NCI-H2029 treated with DMSO at 0.1 percent for 48 hours (cell line): ENCODE measurements around the gene ISL1.
A peak's percentile ranks its signal among the peaks of the same experiment; 100 is the strongest.

Experiments used
- DNase-seq: peaks from one replicate; lab custom pipeline; 2025; lab: John Stamatoyannopoulos, UW

ISL1 gene

DNA sequence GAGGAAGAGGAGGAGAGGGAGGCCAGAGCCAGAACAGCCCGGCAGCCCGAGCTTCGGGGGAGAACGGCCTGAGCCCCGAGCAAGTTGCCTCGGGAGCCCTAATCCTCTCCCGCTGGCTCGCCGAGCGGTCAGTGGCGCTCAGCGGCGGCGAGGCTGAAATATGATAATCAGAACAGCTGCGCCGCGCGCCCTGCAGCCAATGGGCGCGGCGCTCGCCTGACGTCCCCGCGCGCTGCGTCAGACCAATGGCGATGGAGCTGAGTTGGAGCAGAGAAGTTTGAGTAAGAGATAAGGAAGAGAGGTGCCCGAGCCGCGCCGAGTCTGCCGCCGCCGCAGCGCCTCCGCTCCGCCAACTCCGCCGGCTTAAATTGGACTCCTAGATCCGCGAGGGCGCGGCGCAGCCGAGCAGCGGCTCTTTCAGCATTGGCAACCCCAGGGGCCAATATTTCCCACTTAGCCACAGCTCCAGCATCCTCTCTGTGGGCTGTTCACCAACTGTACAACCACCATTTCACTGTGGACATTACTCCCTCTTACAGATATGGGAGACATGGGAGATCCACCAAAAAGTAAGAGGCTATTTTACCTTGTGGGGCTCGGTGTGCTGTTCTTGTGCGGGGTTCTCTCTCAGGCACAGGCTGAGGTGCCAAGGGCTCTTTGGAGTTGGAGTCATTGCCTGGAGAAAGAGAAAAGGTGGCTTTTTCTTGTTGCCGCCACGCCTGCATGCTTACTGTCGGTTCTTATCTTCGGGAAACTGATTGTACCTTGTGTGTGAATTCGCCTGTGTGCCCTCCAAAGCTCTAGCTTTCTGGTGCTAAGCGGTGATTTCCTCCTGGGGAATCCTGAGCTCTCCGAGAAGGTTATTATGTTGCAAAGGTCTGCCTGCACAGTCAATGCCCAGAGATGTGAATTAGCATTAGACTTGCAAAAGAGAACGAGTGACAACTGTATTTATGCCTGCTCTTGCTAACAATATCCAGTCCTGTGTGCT lies at the start of gene ISL1:
TSS of gene ISL1 (plus strand) at position 318 of the 991 bp plus-strand sequence. CDS start at position 542, 224 bp downstream.
- DNase-seq = peak; percentile 57

DNA sequence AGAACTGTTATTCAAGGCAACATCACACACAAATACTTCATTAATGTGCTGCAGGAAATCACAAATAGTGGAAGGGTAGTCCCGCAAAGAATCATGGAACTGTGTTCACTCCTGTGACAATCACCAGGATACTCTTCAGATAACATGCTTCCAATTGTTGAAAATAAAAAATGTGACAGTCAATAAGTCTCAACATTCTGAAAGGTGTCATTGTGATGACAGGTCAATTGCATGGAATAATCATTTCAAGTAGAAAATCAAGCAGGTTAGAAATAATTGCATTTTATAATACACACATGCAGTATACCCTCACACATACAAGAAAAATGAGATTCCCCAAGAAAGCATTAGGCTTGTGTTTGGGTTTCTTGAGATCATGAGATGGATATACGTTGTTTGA lies 46.4 kb upstream of the ISL1 start:
- no peak for DNase-seq

DNA sequence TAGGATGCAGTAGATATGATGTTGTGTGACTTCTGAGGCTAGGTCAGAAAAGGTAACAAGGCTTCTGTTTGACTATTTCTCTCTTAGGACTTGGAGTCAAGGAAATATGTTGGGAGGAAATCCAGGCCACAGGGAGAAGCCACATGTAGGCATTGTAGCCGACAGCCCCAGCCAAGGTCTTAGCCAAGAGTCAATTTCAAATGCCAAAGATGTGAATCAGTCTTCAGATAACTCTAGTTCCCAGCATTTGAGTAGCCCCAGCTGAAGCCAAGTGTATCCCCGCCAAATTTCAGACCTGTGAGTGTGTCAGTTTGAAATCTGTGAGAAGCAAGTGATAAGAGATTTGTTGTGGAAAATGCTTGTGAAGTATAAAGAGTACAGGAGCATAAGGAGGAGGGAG lies 38.1 kb upstream of the ISL1 start:
- DNase-seq = no peak

DNA sequence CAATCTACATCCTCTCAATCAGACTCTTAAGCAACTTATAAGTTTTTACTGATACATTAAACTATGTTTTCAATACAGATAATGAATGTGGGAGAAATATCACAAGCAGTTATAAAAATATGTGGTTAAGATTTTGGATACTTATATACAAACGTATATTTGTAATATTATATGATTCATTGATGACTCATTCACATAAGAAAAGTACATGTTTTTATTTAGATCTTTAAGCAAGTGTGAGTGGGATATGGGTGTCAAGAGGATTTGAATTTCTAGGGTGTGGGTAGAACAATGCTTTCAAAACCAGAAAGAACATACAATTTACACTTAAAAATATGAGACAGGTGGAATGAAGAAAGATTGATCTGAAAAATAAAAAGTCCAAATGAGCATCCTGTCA lies 36.1 kb upstream of the ISL1 start:
- DNase-seq = no peak

DNA sequence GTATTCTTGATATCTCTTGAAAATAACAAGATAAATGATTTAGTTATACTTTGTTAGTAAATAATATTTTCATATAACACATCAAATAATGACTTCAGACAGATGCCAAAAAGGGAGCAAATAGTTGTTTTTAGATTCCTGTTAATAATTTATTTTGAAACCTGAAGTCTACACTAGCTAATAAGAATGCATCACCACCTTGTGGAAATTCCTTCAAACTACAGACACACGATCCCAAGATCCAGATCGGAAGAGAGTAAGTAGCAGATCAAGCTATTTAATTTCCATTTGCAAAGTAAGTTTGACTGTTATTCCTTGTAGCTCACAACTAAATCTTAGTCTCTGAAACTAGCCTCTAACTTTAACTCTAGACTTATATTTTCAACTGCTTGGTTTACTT lies 35.5 kb upstream of the ISL1 start:
- no peak for DNase-seq

DNA sequence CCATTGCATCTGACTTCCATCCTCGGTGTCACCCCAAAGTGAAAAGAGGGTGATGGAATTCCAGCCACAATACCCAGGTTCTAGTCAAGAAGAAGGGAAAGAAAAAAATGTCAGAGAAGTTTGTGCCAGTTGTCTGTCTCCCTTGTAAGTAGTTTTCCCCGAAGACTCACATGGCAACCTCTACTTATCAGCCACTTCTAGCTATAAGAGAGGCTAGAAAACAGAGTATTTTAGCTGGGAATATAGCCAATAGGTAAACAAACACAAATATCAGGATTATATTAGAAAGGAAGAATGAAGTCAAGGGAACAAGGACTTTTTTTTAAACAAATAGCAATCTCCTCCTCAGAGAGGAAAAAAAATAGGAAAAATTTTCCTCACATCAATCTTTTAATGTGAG lies 12.2 kb upstream of the ISL1 start:
- DNase-seq = peak; percentile 49

DNA sequence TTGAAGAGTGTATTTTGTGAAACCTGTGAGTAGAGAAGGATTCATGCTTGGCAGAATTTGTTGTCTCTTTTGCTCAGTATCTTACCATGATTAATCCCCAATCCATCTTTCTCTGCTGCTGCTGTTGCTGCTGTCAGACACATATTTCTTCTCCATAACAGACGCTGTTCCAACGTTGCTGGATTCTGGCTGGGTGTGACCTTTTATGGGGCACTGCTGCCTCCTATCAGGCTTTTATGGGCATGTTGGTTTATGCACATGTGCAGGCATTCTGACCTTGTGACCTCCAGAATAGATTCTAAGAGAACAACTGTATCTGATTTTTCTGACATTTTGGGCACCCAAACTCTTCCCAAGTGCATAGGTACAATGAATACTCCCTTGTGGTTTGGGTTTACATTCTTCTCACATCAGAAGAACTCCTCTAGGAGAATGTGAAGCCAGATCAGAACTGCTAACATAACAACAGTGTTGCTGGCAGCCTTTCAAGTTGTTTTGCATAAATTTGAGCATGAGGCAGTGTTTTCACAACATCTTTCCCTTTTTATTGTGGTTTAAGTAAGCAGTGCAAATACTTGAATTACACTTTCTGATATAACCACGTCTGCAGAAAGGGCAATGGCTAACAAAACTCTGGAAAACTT lies 9.2 kb upstream of the ISL1 start:
- no peak for DNase-seq

DNA sequence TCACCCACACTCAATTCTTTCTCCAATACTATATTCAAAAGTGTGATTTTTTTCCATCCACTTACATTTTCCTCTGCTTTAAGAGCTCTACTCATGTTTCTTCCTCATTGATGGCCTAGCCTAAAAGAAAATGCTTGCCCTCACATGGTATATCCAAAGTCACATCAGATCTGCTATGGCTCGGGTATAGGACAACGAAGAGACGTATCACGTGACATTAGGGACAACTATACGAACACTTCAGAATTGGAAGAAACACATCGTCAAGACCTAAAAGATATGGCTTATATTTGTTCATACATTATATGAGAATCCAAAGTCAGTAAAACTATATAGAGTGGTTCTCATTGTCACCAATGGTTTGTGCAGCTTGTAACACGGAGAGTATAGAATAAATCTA lies 8.2 kb upstream of the ISL1 start:
- no peak for DNase-seq

DNA sequence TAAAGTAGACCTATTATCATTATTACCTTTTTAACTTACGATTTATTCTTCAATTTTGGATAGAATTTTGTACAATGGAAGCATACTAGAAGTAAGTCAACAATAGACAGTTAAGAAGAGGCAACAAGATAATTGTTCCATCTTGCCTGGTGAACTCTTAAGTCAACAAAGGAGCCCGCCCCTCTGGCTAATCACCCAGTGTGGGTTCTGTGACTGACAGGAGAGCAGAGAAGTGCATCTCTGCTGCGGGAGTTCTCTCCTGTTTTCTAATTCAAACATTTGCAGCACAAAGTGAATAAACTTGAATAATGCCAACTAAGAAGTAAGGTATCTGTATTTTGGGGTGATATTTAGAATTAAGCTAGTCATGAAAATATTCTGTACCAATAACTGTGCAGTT lies 6.7 kb upstream of the ISL1 start:
- no peak for DNase-seq

DNA sequence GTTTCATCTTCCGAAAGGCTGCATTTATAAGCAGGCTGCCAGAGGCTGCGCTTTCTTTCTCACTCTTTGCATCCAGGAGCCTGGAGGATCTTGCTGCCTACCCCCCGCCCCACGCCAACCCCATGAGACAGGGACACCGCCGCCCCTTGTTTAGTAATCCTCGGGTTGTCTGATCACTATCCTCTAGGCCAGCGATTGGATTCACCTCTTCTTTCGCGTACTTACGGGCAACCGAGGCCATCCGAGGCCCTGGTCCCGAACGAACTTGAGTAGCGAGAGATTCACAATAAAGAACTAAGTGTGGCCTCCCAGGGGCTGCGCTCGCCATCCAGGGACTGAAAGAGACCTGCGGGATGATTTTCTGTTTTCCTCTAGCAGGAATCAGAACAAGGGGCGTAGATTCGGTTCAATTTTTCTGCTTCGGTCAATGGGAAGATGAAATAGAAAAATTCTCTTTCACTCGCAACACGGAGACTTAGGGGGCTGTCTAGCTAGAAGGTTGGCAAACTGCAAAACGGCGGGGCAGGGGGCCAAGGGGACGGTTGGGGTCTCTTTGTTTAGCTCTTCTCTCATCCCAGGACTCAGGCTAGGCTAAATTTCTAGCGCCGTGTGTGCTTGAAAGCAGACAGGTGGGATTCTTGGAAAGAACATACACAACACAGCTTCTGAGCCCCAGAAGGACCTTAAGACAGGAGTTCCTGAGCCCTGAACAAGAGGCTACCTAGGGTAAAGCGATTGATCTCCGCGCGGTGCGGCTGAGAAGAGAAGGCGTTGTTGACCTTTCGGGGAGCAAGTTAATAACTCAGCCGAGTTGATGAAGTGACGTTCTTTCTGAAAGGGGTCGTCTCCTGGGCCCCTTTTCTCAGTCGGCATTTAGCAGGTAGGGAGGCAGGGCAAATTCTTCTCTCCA lies 5.8 kb upstream of the ISL1 start:
- DNase-seq = no peak

DNA sequence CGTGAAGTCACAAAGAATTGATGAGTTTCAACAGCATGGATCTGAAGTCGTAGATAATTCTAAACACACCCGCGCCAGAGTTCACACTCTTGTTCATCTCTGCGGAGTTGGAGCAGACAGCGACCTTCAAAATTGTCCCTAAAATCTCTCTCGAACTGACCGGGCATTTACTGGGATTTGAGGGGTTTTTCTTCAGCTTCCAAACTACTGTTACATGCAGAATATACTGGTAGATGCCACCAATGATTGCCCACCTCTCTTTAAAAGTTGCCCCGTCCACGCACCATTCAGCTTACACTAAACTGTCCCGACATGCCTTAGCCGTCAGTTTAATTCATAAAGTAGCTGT lies 5.2 kb upstream of the ISL1 start:
- no peak for DNase-seq

DNA sequence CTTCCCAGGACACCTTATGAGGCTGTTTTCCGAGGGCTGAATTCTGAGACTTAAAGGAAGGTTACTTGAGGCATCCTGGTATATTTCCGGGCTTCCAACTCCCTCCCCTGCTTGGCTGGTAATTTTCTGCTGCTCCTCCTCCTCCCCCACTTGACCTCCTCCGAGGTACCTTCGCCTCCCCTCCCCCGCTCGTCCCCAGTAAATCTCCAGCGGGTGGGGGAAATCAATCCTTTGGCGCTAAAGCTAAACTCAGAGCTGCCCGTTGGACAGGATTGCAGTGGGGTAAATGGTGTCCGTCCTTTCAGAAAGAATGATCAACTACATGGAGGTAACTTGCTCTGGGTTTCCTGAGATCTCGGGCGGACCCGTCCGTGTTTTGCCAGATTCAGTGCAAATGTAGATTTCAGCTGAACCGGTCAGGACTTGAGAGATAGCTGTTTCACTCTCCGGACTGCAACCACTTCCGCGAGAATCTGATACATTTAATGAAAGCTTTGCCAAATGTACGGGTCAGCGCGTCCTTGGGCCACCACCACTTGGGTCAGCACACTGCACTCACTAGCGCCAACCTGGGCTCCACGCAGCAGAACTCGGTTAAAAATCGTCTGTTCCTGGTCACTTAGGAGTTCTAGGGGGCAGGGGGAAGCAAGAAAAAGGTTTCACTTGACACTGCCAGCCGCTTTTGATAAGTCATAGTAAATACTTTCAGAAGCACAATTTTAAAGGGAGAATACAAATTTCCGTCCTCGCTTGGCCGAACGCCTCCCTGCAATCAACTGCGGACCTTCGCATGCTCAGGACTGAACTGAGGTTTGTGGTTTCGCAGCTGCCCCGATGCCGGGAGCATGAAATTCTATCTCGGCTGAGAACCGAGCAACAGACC lies 4.6 kb upstream of the ISL1 start:
- no peak for DNase-seq

DNA sequence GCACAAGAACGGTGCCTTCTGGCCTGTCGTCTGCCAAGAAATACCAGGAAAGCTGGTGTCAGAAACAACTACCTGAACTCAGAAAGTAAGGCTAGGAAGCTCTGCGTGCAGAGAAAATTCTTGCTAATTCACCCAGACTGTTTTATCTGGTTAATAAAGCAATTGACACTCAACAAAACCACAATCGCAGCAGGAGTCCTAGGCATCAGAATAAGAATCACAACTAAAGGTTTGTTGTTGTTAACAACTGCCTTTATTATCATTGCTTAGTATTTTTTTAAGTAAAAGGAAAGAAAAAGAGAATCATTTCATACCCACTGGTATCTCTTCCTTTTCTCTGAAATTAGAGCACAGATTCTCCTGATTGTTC lies 3.9 kb upstream of the ISL1 start:
- DNase-seq = no peak

DNA sequence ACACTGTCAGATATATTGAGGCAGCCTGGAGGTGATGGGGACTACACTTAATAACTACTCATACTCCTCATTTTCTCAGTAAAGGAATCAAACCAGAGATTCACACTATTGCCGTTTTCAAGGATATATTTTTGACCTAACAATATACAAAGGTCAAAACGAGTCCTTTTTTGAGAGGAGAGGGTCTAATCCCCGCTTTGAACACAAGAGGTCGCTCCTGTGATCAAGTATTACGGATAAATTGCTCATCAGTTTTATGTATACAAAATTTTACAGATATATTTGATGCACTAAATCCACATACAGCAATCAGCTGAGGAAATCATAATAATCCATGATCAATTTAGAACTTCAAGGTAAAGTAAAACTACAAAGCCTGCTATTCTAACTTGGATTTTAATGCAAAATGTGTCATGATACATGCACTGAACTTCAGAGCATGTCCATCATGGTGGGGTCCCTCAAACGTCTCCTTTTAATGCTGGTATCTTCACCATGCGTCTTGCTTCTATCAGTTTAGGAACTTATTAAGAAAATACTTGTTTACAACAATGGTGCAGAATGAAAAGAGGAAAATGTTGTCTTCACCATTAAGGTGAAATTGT lies 2.5 kb upstream of the ISL1 start:
- DNase-seq = no peak

DNA sequence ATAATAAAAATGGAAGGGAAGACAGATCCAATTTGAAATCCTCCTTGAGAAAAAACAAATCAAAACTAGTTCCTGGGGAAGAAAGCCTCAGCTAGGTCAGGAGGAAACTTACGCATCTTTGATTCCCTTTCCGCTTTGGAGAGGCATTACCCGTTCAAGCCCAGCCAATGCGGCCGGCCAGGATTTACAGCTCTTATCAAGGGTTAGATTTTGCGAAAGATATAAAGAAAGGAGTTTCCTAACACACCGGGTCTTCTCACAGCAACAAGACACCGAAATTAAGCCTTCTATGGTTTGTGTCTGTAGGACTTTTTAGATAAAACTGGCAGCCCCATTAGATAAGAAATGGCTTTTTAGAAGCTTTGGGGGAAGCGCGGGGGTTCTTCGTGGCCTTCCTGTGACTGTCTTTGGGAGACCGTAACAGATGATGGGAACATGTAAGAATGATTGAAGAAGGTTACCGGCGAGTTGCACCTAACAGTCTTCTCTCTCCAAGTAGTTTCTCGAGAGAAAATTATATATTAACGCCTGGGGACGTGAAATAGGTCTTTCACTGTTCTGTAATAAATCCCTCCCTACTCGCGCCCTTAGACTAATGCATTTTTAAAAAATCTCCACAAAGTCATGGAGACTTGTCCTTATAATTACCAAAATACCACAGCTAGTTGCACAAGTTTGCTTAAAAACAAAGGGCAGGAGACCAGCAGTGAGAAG lies 1.3 kb upstream of the ISL1 start:
- DNase-seq = no peak

DNA sequence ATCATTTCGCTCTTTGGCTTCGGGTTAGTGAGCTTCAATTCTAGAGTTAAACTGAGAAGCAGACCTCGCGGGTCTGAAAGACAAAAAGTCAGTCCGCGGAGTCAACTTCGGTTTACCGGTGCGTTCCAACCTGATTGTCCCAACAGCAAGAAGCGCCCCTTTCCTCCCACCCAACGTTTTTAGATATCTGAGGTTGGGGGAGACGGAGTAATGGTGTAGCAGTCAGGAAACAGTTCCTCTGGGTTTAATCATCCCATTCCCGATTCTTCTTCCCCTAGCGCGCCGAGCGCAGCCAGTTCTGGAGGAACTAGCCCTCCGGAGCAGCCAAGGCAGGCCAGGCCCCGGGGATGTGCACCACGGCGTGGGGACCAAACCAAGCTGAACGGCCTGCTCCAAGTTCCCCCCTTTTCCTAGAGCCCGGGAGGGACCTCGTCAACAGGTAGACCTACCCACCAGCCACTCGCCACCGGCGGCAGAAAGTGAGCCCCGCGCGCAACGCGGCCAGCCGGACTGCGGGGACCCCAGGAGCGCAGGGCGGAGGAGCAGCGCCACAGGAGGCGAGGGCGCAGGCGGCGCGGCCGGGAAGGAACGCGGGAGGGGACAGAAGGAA lies 622 bp upstream of the ISL1 start:
- no peak for DNase-seq

DNA sequence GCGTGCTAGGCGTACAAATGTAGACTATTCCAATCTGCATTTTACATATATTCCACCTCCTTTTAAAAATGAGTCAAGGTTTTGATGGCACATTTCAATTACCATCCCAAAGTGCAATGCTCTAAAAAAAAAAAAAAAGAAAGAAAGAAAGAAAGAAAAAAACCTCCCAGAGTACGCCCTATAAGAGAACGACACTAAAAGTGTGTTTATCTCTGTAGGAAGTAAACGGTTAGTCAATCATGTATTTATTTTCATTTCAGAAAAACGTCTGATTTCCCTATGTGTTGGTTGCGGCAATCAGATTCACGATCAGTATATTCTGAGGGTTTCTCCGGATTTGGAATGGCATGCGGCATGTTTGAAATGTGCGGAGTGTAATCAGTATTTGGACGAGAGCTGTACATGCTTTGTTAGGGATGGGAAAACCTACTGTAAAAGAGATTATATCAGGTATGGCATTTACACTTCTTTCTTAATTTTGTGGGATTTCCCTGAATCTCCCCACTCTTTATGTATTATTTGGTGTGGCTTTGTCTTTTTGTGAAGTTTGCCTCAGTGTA lies 1.1 kb downstream of the ISL1 start:
- DNase-seq = no peak

DNA sequence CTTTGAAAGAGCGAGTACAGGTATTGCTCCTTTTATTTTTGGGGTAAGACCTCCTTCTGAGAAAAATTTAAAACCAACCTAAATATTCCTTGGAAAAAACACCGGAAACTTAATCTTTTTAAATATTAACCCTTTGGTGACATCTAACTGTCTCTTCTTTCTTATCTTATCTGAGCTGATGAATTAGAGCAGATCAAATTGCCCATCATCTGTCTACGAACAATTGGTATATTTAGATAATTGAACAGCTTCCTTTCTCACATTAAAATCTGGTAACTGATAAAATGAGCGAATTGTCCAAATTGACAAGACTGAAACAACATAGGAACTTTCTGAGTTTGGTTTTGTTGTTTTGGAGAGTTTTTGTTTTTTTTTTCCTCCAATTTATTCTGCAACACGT lies 2.0 kb downstream of the ISL1 start:
- DNase-seq = no peak
